MV-4-11 (cell line): ENCODE results near the gene CCM2.

Source experiments
- DNase-seq: peaks from one replicate; lab custom pipeline; 2025; lab: John Stamatoyannopoulos, UW

The CCM2 gene

DNA sequence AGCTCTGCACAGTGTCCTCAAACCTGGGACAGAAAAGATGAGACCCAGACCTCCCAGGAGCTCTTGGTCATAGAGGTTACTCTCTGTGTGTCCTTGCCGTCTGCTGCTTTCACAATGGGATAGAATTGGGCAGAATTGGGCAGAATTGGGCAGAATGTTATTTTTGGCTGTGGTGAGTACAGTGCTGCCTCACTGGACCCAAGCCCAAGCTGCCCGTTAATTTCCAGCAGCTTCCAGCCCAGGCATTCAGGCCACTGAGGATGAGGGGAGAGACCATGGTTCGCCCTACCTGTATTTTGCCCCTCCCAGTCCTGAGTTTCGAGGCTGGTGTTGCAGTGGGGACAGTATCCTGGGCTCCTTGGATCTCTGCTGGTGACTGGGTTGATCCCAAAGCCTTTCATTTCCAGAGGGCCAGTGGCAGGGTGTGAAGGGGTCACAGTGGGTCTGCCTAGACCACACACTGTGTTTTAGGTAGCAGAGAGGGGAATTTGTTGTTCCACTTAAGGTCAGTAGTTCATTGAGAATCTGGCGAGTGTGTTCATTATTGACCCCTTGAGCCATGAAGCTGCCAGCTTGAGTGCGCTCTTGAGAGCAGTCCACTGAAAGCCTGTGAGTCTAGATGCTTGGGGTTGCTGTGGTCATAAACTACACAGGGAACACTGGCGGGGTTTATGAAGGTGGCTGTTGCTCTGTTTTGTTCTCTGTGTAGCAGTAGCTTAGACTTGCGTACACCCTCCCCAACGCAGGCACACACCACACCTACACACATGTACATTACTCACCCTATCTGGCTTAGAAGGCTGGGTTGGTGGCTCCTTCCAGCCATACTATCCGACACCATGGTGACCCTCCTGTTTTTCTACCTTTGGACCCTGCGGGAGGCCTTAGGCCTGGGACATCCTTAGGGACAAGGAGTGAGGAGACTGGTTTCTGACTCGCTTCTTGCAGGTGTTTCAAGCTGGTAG is 65.3 kb downstream of the CCM2 start:
- DNase-seq = peak; percentile 18

GRCh38 chr7:45066409-45066808 is 66.4 kb downstream of the CCM2 start:
- no peak for DNase-seq

GRCh38 chr7:45067582-45067981 is 67.6 kb downstream of the CCM2 start:
- no peak for DNase-seq

DNA sequence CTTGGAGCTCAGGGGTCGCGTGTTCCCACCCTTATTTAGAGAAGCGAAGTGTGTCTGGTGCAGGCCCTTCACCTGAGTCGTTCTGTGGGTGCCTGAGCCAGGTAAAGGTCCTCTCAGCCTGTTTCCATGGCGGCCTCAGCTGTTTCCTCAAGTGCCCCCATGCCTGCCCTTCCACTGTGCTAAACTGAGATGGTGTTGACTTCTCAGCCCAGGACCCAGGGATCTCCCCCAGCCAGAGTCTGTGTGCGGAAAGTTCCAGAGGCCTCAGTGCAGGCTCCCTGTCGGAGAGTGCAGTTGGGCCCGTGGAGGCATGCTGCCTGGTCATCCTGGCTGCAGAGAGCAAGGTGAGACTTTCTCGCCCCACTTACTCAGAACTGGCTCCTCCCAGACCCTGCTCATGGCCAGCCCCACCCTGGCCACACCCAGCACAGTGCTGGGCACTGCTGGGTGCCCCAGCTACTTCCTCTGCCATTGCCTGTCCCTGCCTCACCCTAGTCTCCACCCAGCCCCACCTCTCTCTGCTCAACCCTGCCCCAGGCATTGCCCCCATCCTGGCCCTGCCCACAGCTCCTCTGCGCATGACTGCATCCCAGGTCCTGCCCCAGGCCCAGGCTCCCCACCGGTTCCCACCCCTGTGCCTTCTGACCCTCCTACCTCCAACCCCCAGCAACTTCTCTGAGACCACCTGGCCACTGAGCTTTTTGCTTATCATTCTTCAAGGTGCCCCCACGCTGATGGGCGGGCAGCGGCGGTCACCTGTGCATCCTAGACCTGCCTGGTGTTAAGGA is 68.4 kb downstream of the CCM2 start:
- no peak for DNase-seq

DNA sequence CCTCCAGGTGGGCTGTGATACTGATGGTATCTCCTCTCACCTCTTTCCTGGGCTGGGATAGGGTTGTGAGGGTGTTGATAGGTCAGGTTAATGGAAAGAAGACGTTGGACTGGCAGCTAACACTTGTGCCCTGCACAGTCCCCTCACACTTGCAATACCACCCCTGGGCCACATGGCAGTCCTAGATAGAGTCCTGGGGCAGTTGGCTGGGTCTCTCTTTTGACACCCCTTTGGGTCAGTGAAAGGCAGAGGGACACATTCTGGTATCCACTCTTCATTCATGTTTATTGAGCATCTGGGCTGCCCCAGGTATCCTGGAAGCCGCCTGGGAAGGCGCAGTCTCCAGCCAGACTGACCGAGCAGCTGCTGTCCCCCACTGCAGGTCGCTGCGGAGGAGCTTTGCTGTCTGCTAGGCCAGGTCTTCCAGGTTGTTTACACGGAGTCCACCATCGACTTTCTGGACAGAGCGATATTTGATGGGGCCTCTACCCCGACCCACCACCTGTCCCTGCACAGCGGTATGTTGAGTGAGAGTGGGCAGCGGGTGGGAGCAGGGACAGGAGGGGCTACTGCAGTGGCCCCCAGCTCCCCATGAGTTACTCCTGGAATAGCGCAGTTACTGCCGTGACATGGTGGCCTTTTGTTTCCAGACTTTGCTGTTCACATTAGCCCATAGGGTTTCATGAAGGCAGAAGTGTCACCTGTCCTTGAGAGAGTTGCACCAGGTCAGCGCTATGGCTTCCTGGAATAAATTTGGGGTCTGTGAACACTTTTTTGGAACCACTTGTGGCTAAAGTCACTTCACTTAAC is 69.6 kb downstream of the CCM2 start:
- no peak for DNase-seq

GRCh38 chr7:45070254-45070642 is 70.2 kb downstream of the CCM2 start:
- no peak for DNase-seq

- peak; percentile 11 for DNase-seq
These were observed 71.5 kb downstream of the CCM2 start for GRCh38 chr7:45071528-45071927.

DNA sequence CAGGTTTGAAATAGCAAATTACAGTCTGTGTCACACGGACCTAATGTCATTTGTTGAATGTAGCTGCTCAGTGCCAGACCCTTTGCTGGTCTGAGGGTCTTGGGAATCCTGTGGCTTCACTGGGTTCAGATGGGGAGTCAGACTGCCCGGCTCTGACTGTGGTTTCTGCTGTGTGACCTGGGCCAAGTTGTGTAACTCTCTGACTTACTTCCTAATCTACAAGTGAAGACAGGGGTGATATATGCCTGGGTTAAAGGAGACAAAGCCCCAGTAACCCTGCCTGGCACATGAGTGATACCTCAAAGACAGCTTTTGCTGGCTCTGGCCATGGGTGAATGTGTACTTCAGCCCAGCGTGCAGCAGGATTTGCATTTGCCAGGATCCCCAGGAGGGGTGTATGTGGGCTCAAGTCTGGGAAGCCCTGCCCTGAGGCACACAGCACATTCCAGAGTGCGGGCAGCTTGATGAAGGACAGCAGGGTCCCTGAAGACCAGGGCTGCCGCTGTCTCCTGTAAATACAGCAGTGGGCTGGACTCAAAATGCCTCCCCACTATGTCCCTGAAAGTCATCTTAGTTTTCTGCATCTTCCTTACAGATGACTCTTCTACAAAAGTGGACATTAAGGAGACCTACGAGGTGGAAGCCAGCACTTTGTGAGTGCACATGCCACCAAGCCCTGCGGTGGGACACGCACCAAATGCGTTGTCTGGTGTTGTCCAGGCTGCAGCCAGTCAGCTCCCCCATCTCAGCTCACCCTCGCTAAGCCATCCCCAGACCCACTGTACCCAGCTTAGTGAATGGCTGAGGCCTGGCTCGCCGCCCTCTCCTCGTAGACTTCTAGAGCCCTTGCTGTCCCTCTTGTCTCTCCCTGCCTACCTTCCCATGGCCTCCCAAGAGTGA is 72.4 kb downstream of the CCM2 start:
- DNase-seq = peak; percentile 79

DNA sequence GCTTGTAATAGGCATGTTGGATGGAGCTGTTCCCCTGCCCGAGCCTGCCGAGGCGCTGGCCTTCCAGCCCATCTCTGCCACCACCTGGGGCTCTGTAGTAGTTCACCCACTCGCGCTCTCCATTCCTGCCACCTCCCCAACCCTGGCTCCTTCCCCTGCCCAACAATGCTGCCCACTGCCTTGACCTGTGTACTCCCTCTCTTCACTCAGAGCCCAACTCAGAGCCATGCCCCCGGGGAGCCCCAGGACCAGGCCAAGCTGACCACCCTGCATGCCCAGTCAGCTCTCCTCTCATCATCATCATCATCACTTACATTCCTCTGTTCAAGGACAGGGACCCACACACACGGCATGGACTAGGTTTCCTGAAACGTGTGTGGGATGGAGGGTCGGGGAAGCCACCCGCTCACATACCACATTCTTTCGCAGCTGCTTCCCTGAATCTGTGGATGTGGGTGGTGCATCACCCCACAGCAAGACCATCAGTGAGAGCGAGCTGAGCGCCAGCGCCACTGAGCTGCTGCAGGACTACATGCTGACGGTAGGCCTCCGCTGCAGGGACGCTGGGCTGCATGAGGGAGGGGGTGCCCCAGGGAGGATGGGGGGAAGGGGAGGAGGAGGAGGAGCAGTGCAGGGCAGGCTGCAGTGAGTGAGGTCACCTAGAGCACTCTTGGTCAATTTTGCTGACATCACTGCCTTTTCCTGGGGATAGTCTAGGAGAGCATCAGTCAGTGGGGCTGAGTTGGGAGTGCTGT is 73.2 kb downstream of the CCM2 start:
- DNase-seq = peak; percentile 42

DNA sequence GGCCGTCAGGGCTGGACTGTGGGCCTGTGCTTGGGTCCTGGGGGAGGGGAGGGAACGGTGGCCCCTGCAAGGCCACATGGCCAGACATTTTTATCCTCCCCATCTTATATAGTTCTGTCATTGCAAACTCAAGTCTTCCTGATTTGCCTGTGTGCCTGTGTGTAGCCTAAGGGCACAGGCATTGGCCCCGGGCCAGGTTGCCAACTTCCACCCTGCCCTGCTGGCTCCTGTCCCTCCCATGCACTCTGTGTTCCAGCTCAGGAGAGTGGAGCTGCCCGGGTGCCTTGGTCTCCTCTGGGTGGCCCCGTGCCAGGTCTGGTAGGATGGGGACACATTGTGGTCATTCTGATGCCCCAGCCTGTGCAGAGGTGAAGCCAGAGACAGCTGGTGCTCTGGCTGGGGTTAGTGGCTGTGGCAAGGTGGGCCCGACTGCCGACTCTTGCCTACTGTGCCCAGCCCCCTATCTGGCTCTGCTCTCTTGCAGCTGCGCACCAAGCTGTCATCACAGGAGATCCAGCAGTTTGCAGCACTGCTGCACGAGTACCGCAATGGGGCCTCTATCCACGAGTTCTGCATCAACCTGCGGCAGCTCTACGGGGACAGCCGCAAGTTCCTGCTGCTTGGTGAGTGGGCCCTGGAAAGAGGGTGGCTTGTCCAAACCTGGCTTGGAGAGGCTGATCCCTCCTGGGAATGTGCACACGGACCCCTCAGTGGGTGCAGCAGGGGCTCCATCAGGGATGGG is 74.0 kb downstream of the CCM2 start:
- no peak for DNase-seq

DNA sequence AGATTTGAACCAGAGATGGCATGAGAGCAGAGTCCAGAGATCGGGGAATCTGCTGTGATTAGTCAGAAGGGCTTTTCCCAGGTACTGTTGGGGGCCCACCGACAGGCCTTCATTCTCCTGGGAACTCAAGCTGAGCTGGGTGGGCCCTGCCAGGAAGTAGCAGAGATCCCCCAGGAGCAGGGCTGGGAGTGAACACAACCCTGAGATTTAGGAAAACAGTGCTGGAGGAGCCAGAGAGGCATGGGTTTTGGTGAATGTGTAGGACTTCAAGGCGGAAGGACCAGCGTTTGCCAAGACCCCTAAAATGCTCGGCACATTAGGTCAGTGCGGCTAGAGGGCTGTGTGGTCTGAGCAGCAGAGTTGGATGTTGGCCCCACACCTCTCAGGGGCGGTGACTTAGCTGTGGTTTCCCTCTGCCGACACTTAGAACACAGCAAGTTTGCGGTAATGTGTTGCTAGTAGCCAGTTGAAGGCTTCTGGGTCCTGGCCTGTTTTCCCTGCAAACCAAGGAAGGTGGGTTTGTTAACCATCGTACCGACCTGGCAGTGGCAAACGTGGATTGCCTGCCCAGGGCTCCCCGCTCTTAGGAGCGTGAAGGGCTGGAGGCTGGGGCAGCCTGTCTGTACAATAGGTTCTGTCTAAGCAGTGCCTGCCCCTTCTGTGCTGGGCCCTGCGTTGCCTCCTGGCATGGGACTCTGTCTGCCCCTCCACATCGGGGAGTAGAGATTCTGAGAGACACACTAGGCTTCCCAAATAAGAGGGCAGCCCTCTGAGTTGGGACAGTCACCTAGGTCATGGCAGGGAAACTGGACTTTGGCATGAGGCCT is 74.7 kb downstream of the CCM2 start:
- DNase-seq = no peak

DNA sequence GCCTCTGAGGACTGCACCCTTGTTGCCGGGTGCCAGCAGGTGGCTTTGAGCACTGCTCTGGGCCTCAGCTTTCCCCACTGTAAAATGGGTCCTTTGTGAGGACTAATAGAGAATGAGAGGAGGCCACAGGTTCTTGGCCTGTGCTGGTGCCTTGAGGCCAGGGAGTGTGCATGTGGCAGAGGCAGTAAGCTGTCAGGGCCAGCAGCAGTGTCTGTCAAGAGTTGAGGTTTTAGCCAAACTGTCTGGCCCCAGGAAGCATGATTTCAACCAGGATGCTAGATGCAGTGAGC is 75.3 kb downstream of the CCM2 start:
- DNase-seq = no peak

DNA sequence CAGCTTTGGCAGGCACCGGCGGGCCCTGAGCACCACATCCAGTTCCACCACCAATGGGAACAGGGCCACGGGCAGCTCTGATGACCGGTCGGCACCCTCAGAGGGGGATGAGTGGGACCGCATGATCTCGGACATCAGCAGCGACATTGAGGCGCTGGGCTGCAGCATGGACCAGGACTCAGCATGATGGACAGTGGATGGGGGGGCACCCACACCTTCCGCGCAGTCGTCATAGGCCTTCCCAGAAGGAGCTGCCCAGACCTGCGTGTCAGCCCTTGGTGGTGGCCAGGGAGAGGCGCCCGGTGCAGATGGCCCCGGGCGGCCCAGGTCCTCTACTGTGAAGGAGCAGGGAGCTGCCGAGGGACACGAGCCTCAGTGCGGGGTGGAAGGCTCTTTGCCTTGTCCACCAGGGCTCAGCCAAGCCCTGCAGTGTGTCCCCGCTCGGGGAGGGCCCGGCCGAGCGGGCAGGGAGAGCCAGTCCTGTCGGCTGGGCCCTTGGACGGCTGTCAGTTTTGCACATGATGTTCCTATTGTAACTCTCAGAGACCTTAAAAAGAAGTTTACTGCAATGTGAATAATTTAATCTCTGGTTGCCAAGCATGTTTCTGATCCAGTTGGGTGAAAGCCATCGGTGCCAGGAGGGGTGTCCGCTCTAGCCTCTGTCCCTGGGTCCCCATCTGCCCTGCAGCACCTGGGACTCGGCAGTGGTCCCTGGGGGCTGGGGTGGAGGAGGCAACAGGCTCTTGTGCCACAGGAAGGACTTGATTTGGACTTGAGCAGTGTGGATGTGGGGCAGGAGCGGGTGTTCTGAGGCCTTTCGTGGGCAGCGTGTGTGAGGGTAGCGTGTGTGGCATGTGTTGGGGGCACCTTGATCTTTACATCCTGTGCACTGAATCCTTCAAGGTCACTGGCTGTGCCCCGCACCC is 76.1 kb downstream of the CCM2 start:
- DNase-seq = no peak

- DNase-seq = no peak
These were observed 76.9 kb downstream of the CCM2 start for GRCh38 chr7:45076946-45077345.

- DNase-seq = no peak
These were observed 77.6 kb downstream of the CCM2 start for GRCh38 chr7:45077579-45077978.

DNA sequence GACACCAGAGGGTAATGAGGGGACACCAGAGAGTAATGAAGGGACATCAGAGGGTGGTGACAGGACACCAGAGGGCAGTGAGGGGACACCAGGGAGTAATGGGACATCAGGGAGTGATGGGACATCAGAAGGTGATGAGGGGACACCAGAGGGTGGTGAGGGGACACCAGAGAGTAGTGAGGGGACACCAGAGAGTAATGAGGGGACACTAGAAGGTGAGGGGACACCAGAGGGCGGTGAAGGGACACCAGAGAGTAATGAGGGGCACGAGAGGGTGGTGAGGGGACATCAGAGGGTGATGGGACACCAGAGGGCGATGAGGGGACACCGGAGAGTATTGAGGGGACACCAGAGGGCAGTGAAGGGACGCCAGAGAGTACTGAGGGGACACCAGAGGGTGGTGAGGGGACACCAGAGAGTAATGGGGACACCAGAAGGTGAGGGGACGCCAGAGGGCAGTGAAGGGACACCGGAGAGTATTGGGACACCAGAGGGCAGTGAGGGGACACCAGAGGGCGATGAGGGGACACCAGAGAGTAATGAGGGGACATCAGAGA is 78.2 kb downstream of the CCM2 start:
- DNase-seq = no peak

DNA sequence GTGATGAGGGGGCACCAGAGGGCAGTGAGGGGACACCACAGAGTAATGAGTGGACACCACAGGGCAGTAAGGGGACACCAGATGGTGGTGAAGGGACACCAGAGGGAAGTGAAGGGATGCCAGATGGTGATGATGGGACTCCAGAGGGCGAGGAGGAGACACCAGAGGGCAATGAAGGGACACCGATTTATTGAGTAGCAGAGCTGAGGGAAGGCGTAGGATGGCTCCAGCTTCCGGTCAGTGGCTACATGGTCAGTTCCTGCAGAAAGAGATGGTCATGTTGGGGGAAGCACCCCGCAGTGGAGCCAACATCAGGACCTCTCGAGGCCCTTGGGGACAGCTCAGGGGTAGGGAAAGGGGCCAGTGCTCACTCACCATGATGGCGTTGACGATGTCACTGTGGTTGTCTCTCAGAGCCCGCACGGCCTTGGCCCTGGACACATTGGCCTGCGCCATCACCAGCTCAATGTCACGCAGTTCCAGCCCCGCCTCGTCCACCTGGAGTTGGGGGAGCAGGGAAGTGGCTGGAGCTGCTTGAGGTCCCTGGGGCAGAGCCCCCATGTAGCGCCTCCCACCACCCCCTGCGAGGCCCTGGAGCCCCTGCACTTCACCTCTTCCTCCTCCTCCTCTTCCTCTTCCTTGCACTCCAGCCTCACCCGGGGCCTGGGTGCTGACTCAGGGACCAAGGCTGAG is 80.4 kb downstream of the CCM2 start:
- DNase-seq = no peak
